Dermis blood vessel endothelial cell (primary cell): ENCODE data around the gene TNFAIP8L3. TPM values are rescaled to one million over a fixed set of nuclear protein-coding genes. Genes with fewer than 3 reads are reported as not detected.
A peak's percentile ranks its signal among the peaks of the same experiment; 100 is the strongest.

Experiments used
- DNase-seq: peaks from one replicate; pipeline ENCODE4 v3.0.0; 2010
- total RNA-seq: library from RNA; depleted of rRNA; stranded (reverse); fragments of >200 nt; gene quantifications from 2 replicates; pipeline ENCODE4 v1.2.3, GENCODE V29; 2014

Gene TNFAIP8L3
- total RNA-seq, 1 donor from 2014 or later, result 49.9 TPM

DNA sequence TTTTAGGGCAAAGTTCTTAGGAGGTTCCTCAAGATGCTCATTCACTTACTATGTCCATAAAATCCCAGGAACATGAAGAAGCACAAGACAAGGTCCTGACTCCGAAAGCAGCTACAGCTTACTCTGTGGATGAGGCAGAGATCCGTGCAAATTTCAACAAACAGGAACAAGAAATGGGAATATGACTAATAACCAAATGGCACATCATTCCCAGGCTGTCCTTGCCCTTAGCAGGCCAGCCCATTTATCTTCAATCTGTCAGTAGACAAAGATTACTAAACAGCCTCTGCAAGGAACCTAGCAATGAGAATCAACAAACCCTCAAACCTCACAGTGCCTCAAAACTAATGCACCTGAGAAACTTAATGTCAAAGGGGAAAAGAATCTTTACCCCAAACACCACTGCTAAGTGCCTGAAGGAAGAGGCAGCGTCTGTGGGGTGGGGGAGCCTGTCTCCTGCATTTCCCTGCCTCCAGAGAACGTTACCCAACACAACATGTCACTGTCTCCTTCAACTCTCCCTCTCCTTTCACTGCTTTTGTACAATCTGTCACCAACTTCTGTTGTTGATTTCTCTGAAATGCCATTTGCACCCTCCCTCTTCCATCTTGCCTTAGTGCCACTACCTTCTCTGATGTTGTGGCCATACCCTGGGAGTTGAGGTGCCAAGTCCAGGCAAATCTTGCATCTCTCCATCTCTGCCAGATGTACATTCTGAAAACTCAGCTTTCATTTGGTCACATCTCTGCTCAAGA lies 4.8 kb downstream of the TNFAIP8L3 start:
- peak; percentile 60 for DNase-seq

GRCh38 chr15:51089041-51089440 lies 5.7 kb downstream of the TNFAIP8L3 start:
- DNase-seq, result no peak

DNA sequence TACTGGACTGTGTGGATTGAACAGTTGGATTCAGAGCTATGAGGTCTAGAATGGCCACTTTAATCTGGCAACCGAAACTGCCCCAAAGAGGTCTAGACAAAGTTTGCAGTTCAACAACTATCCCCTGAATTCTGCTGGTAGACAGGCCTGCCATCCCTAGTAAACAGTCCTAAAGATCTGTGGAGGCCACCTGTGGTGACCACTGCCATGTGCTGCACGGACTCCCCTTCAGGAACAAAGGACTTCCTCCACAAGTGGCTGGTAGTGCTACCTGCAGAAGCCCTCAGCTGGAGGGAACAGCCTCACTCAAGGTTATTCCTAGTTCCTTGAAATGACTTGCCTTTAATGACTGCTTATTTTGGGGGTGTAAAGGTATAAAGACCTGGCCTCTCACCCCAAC lies 6.1 kb downstream of the TNFAIP8L3 start:
- DNase-seq, result no peak

DNA sequence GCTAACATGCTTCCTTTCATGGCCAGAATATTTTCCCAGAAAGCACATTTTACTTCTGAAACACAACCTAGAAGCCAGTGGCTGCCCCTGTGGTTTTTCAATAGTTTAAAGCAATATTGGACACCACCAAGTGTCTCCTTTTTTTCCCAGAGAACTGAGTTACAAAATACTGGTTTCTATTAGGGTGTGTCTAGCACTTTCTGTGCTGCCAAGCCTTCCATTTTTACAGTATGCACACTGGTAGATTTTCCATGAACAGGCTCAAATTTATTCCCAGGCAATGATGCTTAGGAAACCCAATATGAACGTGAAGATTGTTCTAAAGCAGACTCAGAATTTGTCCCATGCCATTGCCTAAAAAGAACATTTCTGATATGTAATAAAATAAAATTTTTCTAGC lies 7.2 kb downstream of the TNFAIP8L3 start:
- DNase-seq, result no peak

- no peak for DNase-seq
Measured at GRCh38 chr15:51086409-51086808, 8.3 kb downstream of the TNFAIP8L3 start.

DNA sequence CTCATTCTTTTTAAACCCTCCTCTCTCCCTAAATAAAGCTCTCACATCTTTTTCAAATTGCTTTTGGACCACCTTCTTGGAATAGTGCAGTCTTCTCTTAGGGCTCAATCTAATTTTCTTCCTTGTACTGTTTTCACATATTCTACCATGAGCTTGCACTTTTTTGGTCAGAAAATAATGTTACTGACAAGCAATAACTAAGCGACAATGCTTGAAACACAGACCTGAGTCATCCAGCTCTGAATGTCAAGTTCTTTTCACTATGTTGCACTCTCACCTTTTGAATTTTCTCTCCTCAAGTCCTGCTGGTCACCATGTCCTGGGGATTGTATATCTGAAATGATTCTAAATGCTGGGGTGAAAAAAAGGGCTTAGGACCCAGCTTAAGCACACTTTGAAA lies 8.9 kb downstream of the TNFAIP8L3 start:
- peak; percentile 33 for DNase-seq

DNA sequence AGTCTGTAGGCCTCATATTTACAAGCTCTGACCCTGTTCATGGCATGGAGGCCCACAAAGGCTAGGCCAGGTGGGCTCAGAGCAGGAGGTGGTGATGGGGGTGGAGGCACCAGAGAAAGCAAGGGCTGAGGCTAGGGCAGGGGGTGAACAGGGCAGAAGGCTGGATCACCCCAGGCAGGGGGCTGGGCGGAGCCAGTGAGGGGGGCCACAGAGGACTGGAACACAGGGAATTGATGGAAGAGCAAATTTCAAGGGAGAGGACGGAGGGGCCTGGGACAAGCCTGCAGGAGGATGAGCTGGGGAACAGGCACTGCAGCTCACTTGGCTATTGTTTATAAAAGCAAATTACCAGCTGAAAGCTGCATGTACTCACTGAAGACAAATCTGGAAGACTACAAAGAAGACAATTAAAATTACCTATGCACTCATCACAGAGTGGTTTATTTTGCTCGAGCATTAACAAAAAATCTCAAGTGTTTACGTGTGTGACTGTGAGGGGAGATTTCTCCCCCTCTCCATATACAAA lies 11.0 kb downstream of the TNFAIP8L3 start:
- no peak for DNase-seq

DNA sequence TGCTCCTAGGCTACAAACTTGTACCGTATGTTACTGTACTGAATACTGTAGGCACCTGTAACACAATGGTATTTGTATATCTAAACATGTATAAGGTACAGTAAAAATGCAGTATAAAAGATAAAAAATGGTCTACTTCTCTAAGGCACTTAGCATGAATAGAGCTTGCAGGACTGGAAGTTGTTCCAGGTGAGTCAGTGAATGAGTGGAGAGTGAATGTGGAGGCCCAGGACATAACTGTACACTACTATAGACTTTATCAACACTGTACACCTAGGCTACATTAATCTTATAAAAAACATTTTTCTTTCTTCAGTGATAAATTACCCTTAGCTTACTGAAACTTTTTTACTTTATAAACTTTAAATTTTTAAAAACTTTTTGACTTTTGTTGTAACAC lies 12.5 kb downstream of the TNFAIP8L3 start:
- no peak for DNase-seq

DNA sequence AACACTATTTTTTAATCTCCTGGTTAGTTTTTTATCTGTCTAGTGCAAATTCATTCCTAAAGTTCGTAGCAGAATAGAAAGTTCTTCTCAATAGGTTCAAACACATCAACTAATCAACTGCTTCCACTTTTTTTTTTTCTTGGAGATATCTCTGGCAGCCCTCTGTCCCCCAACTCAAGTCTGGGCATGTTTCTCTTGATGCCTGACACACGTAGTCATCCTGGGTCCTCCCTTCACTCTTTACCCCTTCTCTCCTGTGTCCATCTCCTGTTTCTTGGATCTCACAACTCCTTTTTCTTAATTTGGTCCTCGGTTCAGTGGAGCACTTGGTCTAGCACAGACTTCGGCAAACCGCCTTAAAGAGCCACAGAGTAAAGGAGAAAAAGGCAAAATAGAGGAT lies 14.4 kb downstream of the TNFAIP8L3 start:
- DNase-seq, result no peak

DNA sequence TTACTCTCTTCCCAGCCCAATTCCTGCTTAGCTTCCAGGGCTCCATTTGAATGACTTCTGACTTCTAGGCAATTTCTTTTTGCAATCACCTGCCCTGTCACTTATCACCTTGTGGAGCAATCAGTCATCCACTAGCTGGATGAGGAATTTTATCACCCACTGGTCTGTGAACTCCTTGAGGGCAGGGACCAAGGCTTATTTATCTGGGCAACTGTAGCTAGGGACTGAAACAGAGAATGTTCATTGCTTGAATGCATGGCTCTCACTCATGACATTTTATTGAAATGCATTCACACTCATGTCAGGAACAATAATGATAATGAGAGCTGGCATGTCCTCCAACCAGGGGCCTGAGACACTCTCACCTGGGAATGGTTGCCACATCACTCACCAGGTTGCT lies 15.5 kb downstream of the TNFAIP8L3 start:
- DNase-seq, result no peak

DNA sequence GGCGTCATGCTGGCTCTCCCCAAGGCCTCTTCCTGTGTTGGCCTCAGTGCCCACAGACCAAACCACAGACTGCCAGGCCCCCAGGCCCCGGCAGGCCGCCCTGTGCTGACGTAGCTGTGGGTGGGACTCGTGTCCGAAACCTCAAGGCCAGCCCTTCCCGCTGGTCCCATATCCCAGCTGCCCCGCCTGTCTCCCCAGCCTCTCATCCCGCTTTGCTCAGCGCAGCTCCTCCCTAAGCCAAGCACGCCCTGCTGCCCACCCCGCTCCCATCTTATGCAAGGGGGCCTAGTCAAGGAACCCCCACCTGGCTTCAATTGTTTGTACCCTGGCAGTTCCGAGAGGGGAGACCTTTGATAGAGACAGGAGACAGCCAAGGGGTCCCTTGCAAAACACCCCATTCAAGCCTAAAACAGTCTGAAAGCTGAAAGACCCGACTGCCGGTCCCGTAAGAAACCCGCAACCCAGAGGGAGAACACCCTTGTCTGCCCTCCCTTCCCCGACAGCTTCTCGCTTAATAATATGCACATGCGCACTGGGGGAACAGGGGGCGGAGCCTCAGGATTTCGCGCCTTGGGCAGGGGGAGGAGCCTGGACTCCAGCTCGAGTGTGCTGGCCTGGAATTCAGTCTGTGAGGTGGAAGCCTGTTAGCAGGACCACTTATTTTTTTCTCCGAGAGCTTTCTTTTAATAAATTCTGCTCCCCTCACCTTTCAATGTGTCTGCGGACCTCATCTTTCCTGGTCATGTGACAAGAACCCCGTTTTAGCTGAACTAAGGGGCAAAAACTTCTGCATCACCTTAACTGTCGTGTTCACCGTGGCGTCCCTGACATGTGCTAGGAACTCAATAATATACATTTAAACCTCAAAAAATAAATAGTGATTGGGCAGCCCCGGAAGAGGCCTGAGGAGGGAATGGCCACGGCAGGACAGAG lies 17.2 kb downstream of the TNFAIP8L3 start:
- DNase-seq, result peak; percentile 49

- DNase-seq, result no peak
Measured at GRCh38 chr15:51076524-51077220, 18.0 kb downstream of the TNFAIP8L3 start.

GRCh38 chr15:51075826-51076523 lies 18.7 kb downstream of the TNFAIP8L3 start:
- DNase-seq, result no peak

DNA sequence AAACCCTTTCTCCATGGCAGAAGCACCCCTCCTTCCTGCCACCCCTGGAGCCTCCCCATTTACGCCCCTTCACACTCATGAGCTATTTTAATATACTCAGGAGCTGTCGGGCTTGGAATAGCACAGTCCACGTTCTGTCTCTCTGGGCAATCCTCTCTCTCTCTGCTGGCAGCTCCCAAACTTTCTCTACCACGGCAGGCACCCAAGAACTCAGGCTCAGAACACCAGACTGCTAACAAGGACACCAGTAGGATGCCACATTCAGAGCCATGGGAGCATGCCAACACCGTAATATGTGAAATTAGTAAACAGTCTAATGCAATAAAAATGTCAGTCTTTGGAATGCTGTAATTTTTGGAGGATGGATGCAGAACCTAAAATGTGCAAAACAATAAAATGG lies 19.3 kb downstream of the TNFAIP8L3 start:
- DNase-seq, result no peak

DNA sequence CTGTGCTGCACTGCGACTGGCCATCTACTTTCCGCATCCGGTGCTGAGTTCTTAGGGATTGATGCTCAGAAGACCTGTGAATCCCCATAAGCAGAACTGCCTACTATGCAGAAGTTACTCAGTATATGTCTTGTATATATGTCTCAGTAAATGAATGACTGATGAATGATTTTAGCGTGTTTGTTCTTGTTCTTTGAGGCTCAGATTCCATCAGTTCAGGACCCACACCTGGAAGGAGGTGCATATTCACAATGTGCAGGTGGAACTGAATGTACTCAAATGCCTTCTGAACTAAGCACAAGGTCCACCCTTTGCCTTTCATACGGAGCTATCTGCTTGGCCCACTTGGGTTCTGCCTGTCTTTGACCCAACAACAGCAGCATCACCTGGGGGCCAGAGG lies 19.8 kb downstream of the TNFAIP8L3 start:
- no peak for DNase-seq

DNA sequence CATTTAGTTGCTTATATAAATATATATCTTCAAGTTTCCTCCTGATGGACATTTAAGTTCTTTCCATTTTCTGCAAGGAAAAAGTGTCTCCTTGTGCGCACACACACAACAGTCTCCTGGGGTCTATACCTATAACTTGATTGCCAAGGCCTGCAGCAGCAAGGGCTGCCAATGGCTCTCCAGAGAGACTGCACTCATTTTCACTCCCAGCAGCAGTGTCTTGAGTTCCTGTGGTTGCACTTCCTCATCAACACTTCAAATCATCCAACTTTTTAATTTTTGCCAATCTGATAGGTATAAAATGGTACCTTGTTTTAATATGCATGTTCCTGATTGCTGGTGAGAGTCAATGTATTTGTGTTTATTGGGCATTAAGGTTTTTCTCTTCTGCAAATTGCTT lies 23.1 kb downstream of the TNFAIP8L3 start:
- no peak for DNase-seq

DNA sequence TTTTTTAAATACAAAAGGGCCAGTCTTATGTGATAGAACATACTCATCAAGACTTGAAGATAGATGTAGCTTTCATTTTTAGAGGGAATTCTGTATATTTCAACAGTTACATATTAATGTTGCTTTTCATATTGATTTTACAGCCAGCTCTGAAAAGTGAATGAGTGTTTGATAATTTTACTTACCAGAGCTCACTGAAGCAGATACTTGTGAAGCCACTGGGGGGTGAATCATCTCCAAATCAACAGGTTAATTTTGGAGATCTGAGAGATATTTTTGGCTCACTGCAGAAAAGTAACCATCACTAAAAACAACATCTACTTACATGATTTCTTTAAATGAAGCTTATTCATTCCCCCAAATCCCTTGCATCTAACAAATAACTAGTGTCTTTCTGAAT lies 24.7 kb downstream of the TNFAIP8L3 start:
- DNase-seq, result no peak

GRCh38 chr15:51067510-51067909 lies 27.2 kb downstream of the TNFAIP8L3 start:
- DNase-seq, result no peak

DNA sequence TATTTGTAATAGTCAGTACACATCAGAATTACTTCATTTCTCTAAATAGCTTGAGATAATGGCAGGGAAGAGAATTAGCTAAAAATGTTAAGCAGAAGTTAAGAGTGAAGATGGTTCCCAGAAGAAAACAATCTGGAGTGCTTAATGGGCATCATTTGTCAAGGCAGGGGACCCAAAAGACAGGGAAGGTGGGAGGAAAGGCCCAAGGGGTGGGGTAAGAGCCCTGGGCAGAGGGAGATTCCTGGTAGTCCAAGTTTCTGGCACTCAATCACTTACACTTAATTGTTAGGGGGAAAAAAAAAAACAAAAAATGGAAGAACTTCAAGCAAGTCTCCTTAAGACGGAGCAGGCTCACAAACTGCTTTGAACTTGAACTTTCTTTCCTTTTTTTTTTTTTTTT lies 28.9 kb downstream of the TNFAIP8L3 start:
- no peak for DNase-seq

GRCh38 chr15:51065261-51065660 lies 29.4 kb downstream of the TNFAIP8L3 start:
- no peak for DNase-seq

DNA sequence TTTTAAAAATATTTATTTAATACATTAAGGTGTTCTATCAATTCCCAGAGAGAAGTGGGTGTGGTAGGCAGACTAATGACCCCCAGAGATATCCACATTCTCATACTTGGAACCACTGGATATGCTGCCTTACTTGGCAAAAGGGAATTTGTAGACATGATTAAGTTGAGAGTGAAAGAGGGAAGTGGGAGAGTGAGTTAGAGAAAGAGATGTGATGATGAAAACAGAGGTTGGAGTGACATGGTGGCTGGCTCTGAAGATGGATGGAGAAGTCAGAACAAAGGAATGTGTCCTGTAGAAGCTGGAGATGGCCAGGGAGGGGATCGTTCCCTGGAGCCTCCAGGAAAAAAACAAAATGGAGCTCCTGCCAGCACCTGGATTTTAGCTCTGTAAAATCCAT lies 32.0 kb downstream of the TNFAIP8L3 start:
- no peak for DNase-seq

- no peak for DNase-seq
Measured at GRCh38 chr15:51060030-51060673, 34.6 kb downstream of the TNFAIP8L3 start.
